AG09309 (cell line): ENCODE results near the gene ANTXRL.
"Not testable (repeated sequence)": the region's sequence is repeated elsewhere in the genome, so short reads cannot be mapped to it uniquely, and the experiment has no call there.

Experiments used
- DNase-seq: peaks from one replicate; pipeline ENCODE4 v3.0.0-alpha.2; 2010; ENCODE audit warnings: low read depth
- H3K4me3 ChIP-seq: 2 replicates; pipeline ENCODE4 v1.5.1; 2011; ENCODE audit warnings: mild to moderate bottlenecking, low read depth, low read length, moderate library complexity; ENCODE audit not compliant: control insufficient read depth
- CTCF ChIP-seq: IDR thresholded peaks from 2 replicates; pipeline ENCODE4 v1.5.1; 2011; ENCODE audit warnings: mild to moderate bottlenecking, low read depth, low read length, inconsistent platforms; ENCODE audit not compliant: insufficient read depth, control insufficient read depth; ENCODE audit errors: missing control alignments

ANTXRL gene

GRCh38 chr10:46286991-46287693 lies at the start of gene ANTXRL:
Gene ANTXRL, plus strand, starts transcription at chr10:46286997. Its CDS starts 266 bp downstream, at chr10:46287263.
- TF ChIP-seq CTCF, result no peak
- no peak within 1 kb of the TSS for H3K4me3 ChIP-seq
- no peak for DNase-seq

- H3K4me3 ChIP-seq, result no peak overlapping the region
- DNase-seq, result no peak
- TF ChIP-seq CTCF, result no peak
Measured at GRCh38 chr10:46237815-46238510, 48.8 kb upstream of the ANTXRL start.

GRCh38 chr10:46239247-46239646 lies 47.5 kb upstream of the ANTXRL start:
- no peak for TF ChIP-seq CTCF
- no peak overlapping the region for H3K4me3 ChIP-seq
- DNase-seq, result no peak

- no peak overlapping the region for H3K4me3 ChIP-seq
- no peak for DNase-seq
- TF ChIP-seq CTCF, result no peak
Measured at GRCh38 chr10:46239993-46240683, 46.7 kb upstream of the ANTXRL start.

- DNase-seq, result no peak
- TF ChIP-seq CTCF, result no peak
- no peak overlapping the region for H3K4me3 ChIP-seq
Measured at GRCh38 chr10:46240684-46241565, 45.9 kb upstream of the ANTXRL start.

- no peak for DNase-seq
- no peak for TF ChIP-seq CTCF
- no peak overlapping the region for H3K4me3 ChIP-seq
Measured at GRCh38 chr10:46245381-46245900, 41.4 kb upstream of the ANTXRL start.

- DNase-seq, H3K4me3 ChIP-seq: not testable (repeated sequence)
Measured at GRCh38 chr10:46246400-46247180, 40.2 kb upstream of the ANTXRL start.
